HG02759 (cell line): Measurements from ENCODE around the gene USE1.

ENCODE experiments used
- ATAC-seq: cut with Tn5 transposase; IDR thresholded peaks from one replicate; pipeline ENCODE4 v1.9.1; 2021; ENCODE audit warnings: mild to moderate bottlenecking, moderate library complexity; ENCODE audit not compliant: unreplicated experiment

Gene USE1

DNA sequence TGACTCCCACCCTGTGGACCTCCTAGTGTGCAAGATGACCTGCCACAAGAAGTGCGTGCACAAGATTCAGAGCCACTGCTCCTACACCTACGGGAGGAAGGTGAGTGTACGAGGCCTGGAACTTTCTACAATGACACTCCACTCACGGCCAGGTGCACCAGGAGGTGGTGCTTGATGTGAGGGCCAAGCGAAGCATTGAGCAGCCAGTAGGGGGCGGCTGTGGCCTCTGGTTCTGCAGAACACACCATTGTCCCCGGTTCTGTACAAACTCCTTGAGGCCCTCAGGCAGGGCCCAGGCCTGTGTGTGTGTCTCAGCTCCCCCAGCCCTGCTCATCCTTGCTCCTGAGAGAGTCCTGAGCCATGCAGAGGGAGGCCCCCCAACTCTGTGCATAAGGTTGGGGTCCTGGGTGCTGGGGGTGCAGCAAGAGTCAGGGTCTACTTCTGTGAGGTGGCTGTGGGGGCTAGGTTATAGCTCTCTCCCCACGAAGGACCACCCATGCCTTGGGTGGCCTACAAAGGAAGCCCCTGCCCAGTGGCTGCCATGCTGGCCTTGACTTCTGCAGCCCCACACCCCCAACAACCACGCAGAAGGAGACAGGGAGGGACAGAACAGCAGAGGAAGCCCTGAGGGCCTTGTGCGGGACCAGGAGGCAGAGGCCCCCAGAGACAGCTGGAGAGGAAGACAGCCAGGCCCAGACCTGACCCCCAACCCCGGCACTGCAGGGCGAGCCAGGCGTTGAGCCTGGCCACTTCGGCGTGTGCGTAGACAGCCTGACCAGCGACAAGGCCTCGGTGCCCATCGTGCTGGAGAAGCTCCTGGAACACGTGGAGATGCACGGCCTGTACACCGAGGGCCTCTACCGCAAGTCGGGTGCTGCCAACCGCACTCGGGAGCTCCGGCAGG, 9.7 kb upstream of the USE1 start:
- ATAC-seq = no peak

- no peak for ATAC-seq
Observed at GRCh38 chr19:17206736-17207581, 8.2 kb upstream of the USE1 start.

GRCh38 chr19:17209126-17210036, 5.8 kb upstream of the USE1 start:
- no peak for ATAC-seq

DNA sequence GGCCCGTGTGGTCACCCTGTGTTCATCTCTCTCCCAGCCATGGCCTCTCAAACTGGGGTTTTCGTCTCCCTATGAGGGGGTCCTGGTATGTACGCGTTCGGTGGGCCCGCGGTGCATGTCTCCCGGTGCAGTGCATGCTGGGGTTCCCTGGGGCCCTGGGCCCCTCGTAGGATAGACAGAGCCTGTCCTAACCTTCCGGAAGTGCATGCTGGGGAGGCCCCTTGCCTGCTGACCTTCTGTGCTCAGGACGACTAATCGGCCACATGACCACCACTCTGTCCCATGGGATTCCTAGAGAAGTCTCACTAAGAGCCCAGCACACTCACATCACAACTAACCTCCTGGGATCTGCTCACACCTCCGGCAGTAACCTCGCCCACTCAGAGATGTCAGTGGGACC, 4.9 kb upstream of the USE1 start:
- ATAC-seq = no peak

GRCh38 chr19:17211547-17212446, 3.4 kb upstream of the USE1 start:
- no peak for ATAC-seq

DNA sequence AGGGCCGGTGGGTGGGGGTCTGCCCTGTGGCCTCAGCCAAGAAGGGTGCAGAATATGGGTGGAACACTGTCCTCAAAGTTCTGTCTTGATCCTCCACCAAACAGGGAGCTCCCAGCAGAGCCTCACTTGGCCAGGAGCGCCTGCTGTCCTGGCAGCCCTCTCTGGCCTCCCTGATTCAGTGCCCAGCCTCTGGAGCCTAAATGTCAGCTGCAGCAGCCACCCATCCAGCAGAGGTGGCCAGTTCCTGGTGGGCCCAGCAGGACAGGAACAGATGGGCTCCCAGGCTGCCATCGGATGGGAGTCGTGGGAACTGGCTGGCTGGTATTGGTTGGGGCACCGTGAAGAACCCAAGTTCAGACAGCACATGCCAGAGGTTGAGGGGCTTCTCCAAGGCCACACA, 1.8 kb upstream of the USE1 start:
- no peak for ATAC-seq

GRCh38 chr19:17214508-17215126, 540 bp upstream of the USE1 start:
- no peak for ATAC-seq

DNA sequence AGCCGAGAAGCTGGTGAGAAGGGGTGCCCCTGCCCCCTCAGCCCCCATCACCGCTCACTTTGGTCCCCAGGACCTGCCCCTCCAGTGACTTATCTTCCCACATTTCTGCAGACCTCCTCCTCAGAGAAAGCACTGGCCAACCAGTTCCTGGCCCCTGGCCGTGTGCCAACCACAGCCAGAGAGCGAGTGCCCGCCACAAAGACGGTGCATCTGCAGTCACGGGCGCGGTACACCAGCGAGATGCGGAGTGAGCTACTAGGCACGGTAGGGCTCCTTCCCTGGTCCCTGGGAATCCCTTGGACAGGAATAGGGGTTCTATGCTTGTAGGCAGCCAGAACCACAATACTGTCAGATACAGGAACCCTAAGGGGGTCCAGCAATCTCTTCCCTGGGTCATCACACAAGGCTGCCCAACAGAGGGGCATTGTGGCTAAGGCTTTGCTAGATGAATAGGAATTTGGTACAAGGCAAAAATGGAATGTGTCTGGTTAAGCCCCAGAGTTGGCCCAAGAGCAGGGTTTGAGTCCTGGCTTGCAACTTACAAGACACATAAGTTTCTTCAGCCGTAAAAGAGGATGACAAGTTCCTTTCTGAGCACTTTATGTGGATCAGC, 1.0 kb downstream of the USE1 start:
- no peak for ATAC-seq

DNA sequence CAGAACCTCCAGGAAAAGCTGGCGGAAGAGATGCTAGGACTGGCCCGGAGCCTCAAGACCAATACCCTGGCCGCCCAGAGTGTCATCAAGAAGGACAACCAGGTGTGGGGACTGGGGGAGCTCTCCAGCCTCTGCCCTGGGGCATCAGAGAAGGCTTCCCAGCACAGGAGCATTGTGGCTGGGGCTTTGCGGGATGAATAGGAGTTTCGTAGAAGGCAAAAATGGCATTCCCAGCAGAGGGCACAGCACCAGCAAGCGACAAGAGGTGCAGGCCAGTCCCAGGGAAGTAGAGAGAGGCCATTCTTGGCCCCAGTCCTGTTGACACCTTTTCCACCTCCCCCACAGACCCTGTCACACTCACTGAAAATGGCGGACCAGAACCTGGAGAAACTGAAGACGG, 4.1 kb downstream of the USE1 start:
- no peak for ATAC-seq

- no peak for ATAC-seq
Observed at GRCh38 chr19:17220207-17220758, 5.1 kb downstream of the USE1 start.

DNA sequence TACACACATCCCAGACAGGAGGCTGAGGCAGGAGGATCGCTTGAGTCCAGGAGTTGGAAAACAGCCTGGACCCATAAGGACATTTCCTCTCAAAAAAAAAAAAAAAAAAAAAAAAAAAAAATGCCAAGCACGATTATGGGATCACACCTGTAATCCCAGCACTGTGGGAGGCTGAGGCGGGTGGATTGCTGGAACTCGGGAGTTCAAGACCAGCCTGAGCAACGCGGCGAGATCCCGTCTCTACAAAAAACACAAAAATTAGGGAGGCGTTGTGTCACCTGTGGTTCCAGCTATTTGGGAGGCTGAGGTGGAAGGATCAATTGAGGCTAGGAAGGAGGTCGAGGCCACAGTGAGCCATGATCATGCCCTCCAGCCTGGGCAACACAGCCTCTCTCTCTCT, 9.9 kb downstream of the USE1 start:
- ATAC-seq = no peak

GRCh38 chr19:17226002-17226933, 11.1 kb downstream of the USE1 start, which contains the start of gene OCEL1:
OCEL1 (plus strand) TSS chr19:17226226; CDS start chr19:17226248, 22 bp downstream.
- ATAC-seq = peak; percentile 93

GRCh38 chr19:17227798-17228367, 12.7 kb downstream of the USE1 start:
- ATAC-seq = no peak

DNA sequence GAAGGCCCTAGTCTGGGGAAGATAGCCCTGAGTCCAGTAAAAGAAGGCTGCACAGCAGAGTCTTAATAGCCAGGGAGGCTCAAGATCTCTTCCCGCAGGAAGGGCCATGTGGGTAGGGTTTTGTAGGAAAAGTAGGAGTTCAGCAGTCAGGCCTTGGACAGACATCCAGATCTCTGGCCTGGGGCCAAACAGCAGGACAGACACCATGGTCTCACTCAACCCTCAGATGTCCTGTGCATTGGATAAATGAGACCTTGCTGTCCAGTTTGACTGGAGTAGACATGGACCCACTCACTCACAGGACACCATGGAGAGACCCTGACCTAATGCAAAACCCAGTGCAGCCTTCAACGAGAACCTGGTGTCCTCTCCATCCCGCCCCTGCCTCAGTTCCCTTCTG, 14.7 kb downstream of the USE1 start:
- ATAC-seq = no peak

DNA sequence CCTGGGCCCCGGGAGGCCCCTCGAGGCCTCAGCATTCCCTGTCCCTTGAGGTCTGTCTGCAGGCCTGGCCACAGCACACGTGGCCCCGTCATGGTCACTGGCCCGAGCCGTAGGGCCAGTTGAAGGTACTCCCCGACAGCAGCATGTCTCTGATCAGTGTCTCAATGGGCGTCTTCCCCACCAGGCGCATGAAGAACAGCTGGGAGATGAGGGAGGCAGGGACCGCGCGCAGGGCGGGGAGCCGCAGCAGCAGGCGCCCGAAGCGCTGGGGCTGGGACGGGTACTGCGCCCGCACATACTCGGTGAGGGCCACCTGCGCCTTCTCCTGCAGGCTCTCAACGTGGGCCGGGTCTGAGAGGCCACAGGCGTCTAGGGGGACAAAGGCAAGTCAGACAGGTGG, 17.1 kb downstream of the USE1 start:
- ATAC-seq = no peak

DNA sequence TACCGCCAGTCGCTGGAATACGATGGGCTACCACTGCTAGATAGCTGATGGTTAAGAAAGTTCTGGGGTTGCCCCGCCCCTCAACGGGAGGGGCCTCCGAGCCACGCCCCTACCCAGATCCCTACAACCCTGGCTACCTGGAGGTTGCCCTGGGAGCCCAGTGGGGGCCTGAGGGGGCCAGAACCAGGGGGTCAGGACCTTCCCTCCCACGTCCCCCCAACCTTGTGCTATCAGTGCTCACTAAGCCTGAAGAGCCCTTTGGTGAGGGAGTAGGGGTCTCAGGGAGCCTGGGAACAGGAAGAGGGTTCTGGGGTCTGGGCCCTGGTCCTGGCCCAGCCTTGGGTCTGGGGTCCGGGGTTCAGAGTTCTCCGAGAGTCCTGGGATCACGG, 19.7 kb downstream of the USE1 start:
- peak; percentile 52 for ATAC-seq

- peak; percentile 79 for ATAC-seq
Observed at GRCh38 chr19:17235300-17235970, 20.3 kb downstream of the USE1 start.
